ENCODE measurements around the gene CAPN1. TPM values are rescaled to one million over a fixed set of nuclear protein-coding genes. Genes with fewer than 3 reads are reported as not detected.

Gene CAPN1
- total RNA-seq, 4 donors from 2014 or later: 100 to 196 (median 156) TPM

GRCh38 chr11:65212226-65212801 lies 30.6 kb downstream of the CAPN1 start:
- no peak overlapping the region for H3K27ac ChIP-seq
- H3K4me3 ChIP-seq: no peak overlapping the region
- H3K4me1 ChIP-seq: no peaks in the 10 kb centered on the region
- no CpG with 5 or more reads among the region's 13 CpGs for WGBS, 2 donors (ENCODE audit: low coverage in 1 of 2)
- H3K36me3 ChIP-seq: peaks cover 0 to 50% of the 10 kb centered on the region in 2 donors
- no peak for TF ChIP-seq EP300 (IDR thresholded peaks at IDR 0.05)
- H3K27me3 ChIP-seq: no peaks in the 10 kb centered on the region
- H3K9me3 ChIP-seq: no peaks in the 10 kb centered on the region
- ATAC-seq: no peak

DNA sequence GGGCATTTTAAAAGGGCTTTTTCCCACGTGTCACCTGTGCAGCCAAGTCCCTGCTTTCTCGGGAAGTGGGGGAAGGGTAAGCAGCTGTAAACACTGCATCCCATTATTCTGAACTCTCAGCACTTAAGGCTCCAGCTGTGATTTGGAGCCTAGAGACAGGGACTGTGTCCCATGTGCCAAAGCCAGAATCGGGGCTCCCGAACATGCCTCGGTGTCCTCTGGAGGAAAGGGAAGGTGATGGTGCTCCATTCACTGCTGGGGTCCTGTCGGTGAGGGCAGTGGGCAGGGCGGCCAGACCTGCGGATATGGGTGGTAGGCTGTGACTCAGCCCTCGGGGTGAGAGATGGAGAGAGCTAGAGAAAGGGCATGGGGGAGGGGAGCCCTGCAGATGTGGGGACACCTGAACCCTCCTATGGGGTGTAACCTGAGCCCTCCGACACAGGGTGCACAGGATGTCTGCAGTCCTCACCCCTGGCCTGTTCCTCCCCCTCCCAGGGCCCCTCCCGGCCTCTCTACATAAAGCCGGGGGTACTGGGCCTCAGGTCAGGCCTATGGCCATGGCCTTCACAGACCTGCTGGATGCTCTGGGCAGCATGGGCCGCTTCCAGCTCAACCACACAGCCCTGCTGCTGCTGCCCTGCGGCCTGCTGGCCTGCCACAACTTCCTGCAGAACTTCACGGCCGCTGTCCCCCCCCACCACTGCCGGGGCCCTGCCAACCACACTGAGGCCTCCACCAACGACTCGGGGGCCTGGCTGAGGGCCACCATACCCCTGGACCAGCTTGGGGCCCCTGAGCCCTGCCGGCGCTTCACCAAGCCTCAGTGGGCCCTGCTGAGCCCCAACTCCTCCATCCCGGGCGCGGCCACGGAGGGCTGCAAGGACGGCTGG lies 31.8 kb downstream of the CAPN1 start:
- 12% methylated on average over 8 of the region's 26 CpGs; no CpG with 5 or more reads in 1 of the 2 donors for WGBS, 2 donors (ENCODE audit: low coverage in 1 of 2)
- TF ChIP-seq, protein P1, sequence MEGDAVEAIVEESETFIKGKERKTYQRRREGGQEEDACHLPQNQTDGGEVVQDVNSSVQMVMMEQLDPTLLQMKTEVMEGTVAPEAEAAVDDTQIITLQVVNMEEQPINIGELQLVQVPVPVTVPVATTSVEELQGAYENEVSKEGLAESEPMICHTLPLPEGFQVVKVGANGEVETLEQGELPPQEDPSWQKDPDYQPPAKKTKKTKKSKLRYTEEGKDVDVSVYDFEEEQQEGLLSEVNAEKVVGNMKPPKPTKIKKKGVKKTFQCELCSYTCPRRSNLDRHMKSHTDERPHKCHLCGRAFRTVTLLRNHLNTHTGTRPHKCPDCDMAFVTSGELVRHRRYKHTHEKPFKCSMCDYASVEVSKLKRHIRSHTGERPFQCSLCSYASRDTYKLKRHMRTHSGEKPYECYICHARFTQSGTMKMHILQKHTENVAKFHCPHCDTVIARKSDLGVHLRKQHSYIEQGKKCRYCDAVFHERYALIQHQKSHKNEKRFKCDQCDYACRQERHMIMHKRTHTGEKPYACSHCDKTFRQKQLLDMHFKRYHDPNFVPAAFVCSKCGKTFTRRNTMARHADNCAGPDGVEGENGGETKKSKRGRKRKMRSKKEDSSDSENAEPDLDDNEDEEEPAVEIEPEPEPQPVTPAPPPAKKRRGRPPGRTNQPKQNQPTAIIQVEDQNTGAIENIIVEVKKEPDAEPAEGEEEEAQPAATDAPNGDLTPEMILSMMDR (IDR thresholded peaks at IDR 0.05): no peak
- TF ChIP-seq POLR2AphosphoS5 (IDR thresholded peaks at IDR 0.05) (no peak), EP300 (IDR thresholded peaks at IDR 0.05) (no peak), POLR2A (IDR thresholded peaks at IDR 0.05) (no peak)
- no peaks in the 10 kb centered on the region for H3K9me3 ChIP-seq
- H3K36me3 ChIP-seq: peaks cover 0 to 38% of the 10 kb centered on the region in 2 donors
- no peaks in the 10 kb centered on the region for H3K4me1 ChIP-seq
- no peaks in the 10 kb centered on the region for H3K27me3 ChIP-seq
- no peak overlapping the region for H3K4me3 ChIP-seq
- H3K27ac ChIP-seq: no peak overlapping the region
- ATAC-seq: no peak

GRCh38 chr11:65214212-65214845 lies 32.6 kb downstream of the CAPN1 start:
- Histone ChIP-seq H3K27me3 (no peaks in the 10 kb centered on the region), H3K4me3 (no peak overlapping the region), H3K9me3 (no peaks in the 10 kb centered on the region), H3K36me3 (peaks cover 0 to 30% of the 10 kb centered on the region in 2 donors), H3K27ac (no peak overlapping the region), H3K4me1 (no peaks in the 10 kb centered on the region)
- 79% methylated on average over 2 to 3 of the region's 16 CpGs for WGBS, 2 donors (ENCODE audit: low coverage in 1 of 2)
- no peak for ATAC-seq
- TF ChIP-seq POLR2A (IDR thresholded peaks at IDR 0.05) (no peak), POLR2AphosphoS5 (IDR thresholded peaks at IDR 0.05) (no peak), EP300 (IDR thresholded peaks at IDR 0.05) (no peak)
- TF ChIP-seq, protein P1 (IDR thresholded peaks at IDR 0.05): no peak

DNA sequence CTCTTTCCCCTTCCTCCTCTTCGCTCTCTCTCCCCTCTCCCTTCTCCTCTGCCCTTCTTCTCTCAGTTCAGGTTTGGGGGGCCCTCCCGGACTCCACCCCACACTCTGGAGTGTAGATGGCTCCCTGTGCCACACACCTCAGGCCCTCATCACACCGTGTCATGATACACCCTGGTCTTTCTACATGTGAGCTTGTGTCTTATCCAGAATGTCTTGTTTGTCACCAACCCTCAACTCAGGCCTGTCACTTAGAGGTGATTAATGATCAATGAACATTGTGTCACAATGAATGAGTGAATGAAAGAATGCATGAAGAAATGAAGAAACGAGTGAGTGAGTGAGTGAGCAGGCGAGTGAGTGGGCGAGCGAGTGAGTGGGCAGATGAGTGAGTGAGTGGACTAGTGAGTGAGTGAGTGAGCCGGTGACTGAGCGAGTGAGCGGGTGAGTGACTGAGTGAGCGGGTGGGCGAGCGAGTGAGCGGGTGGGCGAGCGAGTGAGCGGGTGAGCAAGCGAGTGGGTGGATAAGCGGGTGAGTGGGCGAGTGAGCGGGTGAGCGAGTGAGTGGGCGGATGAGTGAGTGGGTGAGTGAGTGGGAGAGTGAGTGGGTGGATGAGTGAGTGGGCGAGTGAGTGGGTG lies 33.8 kb downstream of the CAPN1 start:
- TF ChIP-seq POLR2A (IDR thresholded peaks at IDR 0.05): no peak
- TF ChIP-seq, protein P1 (IDR thresholded peaks at IDR 0.05): no peak
- no peak for TF ChIP-seq EP300 (IDR thresholded peaks at IDR 0.05)
- no peaks in the 10 kb centered on the region for H3K9me3 ChIP-seq
- no peak overlapping the region for H3K27ac ChIP-seq
- H3K4me3 ChIP-seq: no peak overlapping the region
- 92 to 97% methylated on average over 19 to 24 of the region's 24 CpGs for WGBS, 2 donors (ENCODE audit: low coverage in 1 of 2)
- no peak for ATAC-seq
- H3K27me3 ChIP-seq: no peaks in the 10 kb centered on the region
- H3K4me1 ChIP-seq: no peaks in the 10 kb centered on the region
- peaks cover 0 to 18% of the 10 kb centered on the region in 2 donors for H3K36me3 ChIP-seq

GRCh38 chr11:65216830-65217229 lies 35.1 kb downstream of the CAPN1 start:
- H3K4me3 ChIP-seq: no peak overlapping the region
- ATAC-seq: no peak
- H3K9me3 ChIP-seq: no peaks in the 10 kb centered on the region
- H3K36me3 ChIP-seq: peaks cover 0 to 5% of the 10 kb centered on the region in 2 donors
- TF ChIP-seq POLR2AphosphoS5 (IDR thresholded peaks at IDR 0.05) (no peak), POLR2A (IDR thresholded peaks at IDR 0.05) (no peak), EP300 (IDR thresholded peaks at IDR 0.05) (no peak)
- TF ChIP-seq, protein P1 (IDR thresholded peaks at IDR 0.05): no peak
- WGBS, 2 donors (ENCODE audit: low coverage in 1 of 2): 82% methylated on average over 5 of the region's 6 CpGs; no CpG with 5 or more reads in 1 of the 2 donors
- H3K27me3 ChIP-seq: no peaks in the 10 kb centered on the region
- H3K4me1 ChIP-seq: no peaks in the 10 kb centered on the region
- H3K27ac ChIP-seq: no peak overlapping the region
